ENCODE measurements around the gene COL4A1. TPM values are rescaled to one million over a fixed set of nuclear protein-coding genes. Genes with fewer than 3 reads are reported as not detected.

The COL4A1 gene
- total RNA-seq, 1 donor from 2014 or later: 756 TPM

DNA sequence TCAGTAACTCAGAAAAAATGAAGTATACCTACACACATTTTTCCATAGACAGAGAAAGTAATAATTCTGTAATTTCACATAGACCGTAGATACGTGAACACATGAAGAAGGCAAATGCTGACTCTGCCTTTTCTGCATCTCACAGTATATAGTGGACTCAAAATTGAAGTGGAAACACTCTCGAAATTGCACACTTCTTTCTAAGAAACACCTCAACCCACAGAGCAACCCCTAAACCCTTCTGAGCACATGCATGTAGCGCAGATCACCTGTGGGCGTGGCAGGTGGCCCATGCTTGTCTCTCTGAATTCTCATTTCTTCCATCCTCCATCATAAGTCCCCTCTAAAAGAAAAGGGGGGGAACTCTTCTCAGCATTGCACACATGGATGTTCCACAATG, 34.7 kb downstream of the COL4A1 start:
- Histone ChIP-seq H3K9me3 (no peaks in the 10 kb centered on the region), H3K27me3 (no peaks in the 10 kb centered on the region), H3K27ac (peak overlapping the region in 1 of 2 donors; percentile 67), H3K4me1 (peaks cover 9 to 62% of the 10 kb centered on the region in 2 donors), H3K4me3 (no peak overlapping the region), H3K36me3 (peaks cover 8 to 17% of the 10 kb centered on the region in 2 donors)
- TF ChIP-seq, protein P1, sequence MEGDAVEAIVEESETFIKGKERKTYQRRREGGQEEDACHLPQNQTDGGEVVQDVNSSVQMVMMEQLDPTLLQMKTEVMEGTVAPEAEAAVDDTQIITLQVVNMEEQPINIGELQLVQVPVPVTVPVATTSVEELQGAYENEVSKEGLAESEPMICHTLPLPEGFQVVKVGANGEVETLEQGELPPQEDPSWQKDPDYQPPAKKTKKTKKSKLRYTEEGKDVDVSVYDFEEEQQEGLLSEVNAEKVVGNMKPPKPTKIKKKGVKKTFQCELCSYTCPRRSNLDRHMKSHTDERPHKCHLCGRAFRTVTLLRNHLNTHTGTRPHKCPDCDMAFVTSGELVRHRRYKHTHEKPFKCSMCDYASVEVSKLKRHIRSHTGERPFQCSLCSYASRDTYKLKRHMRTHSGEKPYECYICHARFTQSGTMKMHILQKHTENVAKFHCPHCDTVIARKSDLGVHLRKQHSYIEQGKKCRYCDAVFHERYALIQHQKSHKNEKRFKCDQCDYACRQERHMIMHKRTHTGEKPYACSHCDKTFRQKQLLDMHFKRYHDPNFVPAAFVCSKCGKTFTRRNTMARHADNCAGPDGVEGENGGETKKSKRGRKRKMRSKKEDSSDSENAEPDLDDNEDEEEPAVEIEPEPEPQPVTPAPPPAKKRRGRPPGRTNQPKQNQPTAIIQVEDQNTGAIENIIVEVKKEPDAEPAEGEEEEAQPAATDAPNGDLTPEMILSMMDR (IDR thresholded peaks at IDR 0.05): no peak
- intact Hi-C loops (cut with DNase I): no loop called here
- no peak for DNase-seq (ENCODE audit: low spot score in 2 of 2)

DNA sequence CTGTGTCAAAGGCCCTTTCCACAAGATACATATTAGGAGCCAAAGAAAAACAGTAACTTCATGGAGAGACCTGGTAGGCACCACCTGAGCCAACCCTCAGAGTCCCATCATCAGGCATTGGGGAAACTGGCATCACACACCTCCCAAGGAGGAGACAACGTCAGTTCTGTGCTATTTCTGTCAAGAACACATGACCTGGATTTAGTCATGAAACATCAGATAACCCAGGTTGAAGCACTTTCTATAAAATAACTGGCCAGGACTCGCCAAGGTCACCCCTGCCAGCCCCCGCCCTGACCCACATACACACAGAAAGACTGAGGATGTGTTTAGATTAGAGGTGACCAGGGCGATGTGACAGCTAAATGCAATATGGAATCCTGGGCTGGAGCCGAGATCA, 35.6 kb downstream of the COL4A1 start:
- Histone ChIP-seq H3K9me3 (no peaks in the 10 kb centered on the region), H3K36me3 (peaks cover 8 to 17% of the 10 kb centered on the region in 2 donors), H3K27ac (peak overlapping the region; percentile 20 to 39), H3K4me1 (peaks cover 9 to 69% of the 10 kb centered on the region in 2 donors), H3K27me3 (no peaks in the 10 kb centered on the region), H3K4me3 (no peak overlapping the region)
- intact Hi-C loops (cut with DNase I): no loop called here
- TF ChIP-seq, protein P1 (IDR thresholded peaks at IDR 0.05): no peak
- peak in 1 of 2 donors; percentile 59 for DNase-seq (ENCODE audit: low spot score in 2 of 2)

DNA sequence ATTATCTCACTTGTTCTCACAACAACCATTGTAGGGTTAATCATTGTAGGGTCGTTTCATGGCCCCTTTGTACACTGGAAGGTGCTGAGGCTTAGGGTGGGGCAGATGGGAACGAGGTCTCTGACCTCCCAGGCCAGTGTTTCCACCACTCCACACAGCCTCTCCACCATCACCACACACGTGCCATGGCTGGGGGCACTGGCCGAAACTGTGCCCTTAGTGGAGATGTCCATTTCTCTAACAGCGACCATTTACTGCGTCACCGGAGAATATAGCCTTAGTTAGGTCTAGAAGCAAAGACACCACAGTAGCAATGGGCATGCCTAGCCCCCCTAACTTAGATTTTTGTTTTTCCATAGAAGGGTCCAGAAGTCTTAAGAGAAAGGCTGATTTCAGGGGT, 36.5 kb downstream of the COL4A1 start:
- Histone ChIP-seq H3K36me3 (peaks cover 8 to 17% of the 10 kb centered on the region in 2 donors), H3K4me1 (peaks cover 12 to 69% of the 10 kb centered on the region in 2 donors), H3K27me3 (no peaks in the 10 kb centered on the region), H3K9me3 (no peaks in the 10 kb centered on the region), H3K27ac (peak overlapping the region; percentile 20 to 50), H3K4me3 (no peak overlapping the region)
- TF ChIP-seq, protein P1 (IDR thresholded peaks at IDR 0.05): no peak
- DNase-seq (ENCODE audit: low spot score in 2 of 2): no peak
- intact Hi-C loops (cut with DNase I): no loop called here

DNA sequence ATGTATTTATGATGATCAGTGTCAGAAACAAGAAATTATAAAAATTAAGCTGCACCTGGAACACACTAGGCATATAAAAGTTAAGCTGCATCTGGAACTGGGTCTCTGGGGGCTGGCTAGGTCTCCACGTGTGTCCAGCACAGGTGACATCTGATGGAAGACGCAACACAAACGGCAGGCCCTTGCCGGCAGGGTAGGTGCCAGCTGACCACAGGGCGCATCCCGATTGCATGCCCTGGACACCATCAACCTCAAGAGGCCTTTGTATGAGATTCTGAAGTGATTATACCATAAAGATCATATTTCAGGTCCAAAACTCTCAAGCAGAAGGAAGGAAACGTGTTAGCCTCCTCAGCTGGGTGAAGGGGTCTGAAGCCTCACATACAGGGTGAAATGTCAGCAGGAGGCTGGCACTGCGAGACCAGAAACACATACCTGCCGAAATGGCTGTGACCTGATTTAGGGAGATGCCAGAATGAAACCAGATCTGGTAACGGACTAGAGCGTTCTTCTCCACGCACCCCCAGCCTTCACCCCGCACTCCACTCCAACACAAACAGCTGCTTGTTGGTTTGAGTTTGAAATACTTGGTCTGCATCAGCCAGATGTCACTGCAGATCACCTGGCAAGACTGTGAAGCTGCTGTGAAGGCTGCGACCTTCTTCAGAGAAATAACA, 37.3 kb downstream of the COL4A1 start:
- peak in 1 of 2 donors; percentile 47 for DNase-seq (ENCODE audit: low spot score in 2 of 2)
- no peaks in the 10 kb centered on the region for H3K27me3 ChIP-seq
- TF ChIP-seq, protein P1 (IDR thresholded peaks at IDR 0.05): no peak
- intact Hi-C loops (cut with DNase I): loop anchor here (5.0 kb wide), 1 partner anchor 33 kb away; no protein-coding TSS in a partner anchor
- no peak overlapping the region for H3K4me3 ChIP-seq
- peaks cover 12 to 73% of the 10 kb centered on the region in 2 donors for H3K4me1 ChIP-seq
- H3K27ac ChIP-seq: peak overlapping the region in 1 of 2 donors; percentile 50
- peaks cover 8 to 17% of the 10 kb centered on the region in 2 donors for H3K36me3 ChIP-seq
- no peaks in the 10 kb centered on the region for H3K9me3 ChIP-seq

DNA sequence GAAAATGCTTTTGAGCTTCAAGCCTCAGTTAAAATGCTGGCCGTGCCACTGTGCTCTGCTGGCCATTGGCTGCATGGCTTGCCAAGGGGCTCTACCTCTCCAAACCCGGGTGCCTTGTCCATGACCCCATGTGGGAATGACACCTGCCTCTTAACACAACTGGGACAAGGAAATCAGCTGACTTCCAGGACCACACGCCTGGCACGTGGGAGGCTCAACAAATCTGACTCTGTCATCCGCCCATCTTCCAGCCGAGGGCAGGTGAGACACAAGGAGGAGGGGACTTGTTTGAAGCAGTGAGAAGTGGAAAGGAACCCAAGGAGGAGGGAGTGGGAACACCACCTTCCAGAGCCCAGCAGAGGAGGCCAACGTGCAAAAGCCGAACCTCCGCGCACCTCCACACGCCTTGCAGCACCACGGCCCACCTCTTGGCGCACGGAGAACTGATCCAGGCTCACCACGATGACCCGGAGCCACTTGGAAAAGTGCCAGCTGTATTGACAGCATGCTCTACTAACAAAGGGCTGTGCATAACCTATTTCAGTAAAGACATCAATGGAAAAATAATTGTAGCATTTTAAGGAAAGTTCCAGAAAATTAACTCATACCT, 38.3 kb downstream of the COL4A1 start:
- Histone ChIP-seq H3K27ac (peak overlapping the region; percentile 40 to 79), H3K4me1 (peaks cover 12 to 78% of the 10 kb centered on the region in 2 donors), H3K36me3 (peaks cover 8 to 17% of the 10 kb centered on the region in 2 donors), H3K27me3 (no peaks in the 10 kb centered on the region), H3K4me3 (no peak overlapping the region), H3K9me3 (no peaks in the 10 kb centered on the region)
- DNase-seq (ENCODE audit: low spot score in 2 of 2): peak in 1 of 2 donors; percentile 64
- TF ChIP-seq, protein P1 (IDR thresholded peaks at IDR 0.05): no peak
- intact Hi-C loops (cut with DNase I): loop anchor here (5.0 kb wide), 1 partner anchor 34 kb away; no protein-coding TSS in a partner anchor

Measured in ascending aorta (tissue), 2 donors.